Spleen (tissue), 7 donors: ENCODE data around the gene MMRN2.

Source experiments
- POLR2A ChIP-seq, 3 donors: fragments of 450-650 bp; IDR thresholded peaks; one replicate each; pipeline ENCODE4 v1.5.1; 2017; ENCODE audit warnings: antibody characterized with exemption in 3 of 3, mild to moderate bottlenecking in 1 of 3
- POLR2AphosphoS5 ChIP-seq, 3 donors: sonication (generic); formaldehyde crosslinking; IDR thresholded peaks; one replicate each; pipeline ENCODE4 v1.5.1; 2017; ENCODE audit warnings: antibody characterized with exemption in 3 of 3
- TF ChIP-seq, protein P1 (sequence below), 11 experiments: fragments of 200-600 bp in 7 of 11; fragments of 450-650 bp in 4 of 11; sonication (generic) in 4 of 11; IDR thresholded peaks in 8 of 11; conservative IDR thresholded peaks in 3 of 11; 1 replicate in 7 of 11; 2 replicates in 4 of 11; pipeline versions ENCODE4 v1.4.0 to v1.8.0; 2016 to 2021; ENCODE audit warnings: antibody characterized with exemption in 11 of 11, inconsistent platforms in 4 of 11, mild to moderate bottlenecking in 1 of 11
- donor health status: DM: no; HTN: no; CAD: no; lungs with moderate emphysema.
- donor health status: DM: no; HTN: no; CAD: no.
- donor health status: DM: no; HTN: no; CAD: no.

DNA sequence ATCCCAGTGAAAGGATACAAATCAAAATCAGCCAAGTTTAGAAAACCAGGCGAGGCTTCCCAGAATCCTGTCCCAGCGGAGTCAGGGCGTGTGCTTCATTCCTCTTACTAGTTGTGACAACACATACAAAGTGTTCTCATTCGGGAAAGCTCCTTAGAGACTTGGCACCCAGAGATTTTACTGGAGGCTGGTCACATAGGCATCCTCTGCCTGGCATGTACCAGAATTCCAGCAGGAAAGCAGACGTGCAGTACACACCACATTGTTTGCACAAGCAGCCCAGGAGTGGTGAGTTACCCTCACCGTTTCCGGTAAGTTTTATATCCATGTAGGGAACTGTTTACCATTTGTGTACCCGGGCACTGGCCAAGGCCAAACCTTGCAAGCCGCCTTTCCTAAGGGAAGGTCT, 34.9 kb downstream of the MMRN2 start:
- TF ChIP-seq POLR2A (IDR thresholded peaks at IDR 0.05) (no peak), POLR2AphosphoS5 (IDR thresholded peaks at IDR 0.05) (no peak)
- TF ChIP-seq, protein P1, sequence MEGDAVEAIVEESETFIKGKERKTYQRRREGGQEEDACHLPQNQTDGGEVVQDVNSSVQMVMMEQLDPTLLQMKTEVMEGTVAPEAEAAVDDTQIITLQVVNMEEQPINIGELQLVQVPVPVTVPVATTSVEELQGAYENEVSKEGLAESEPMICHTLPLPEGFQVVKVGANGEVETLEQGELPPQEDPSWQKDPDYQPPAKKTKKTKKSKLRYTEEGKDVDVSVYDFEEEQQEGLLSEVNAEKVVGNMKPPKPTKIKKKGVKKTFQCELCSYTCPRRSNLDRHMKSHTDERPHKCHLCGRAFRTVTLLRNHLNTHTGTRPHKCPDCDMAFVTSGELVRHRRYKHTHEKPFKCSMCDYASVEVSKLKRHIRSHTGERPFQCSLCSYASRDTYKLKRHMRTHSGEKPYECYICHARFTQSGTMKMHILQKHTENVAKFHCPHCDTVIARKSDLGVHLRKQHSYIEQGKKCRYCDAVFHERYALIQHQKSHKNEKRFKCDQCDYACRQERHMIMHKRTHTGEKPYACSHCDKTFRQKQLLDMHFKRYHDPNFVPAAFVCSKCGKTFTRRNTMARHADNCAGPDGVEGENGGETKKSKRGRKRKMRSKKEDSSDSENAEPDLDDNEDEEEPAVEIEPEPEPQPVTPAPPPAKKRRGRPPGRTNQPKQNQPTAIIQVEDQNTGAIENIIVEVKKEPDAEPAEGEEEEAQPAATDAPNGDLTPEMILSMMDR (IDR thresholded peaks at IDR 0.05 in 8 of 11, conservative IDR thresholded peaks at IDR 0.05 in 3 of 11) = no peak
